Neural progenitor cell (in vitro differentiated cells): ENCODE data around the gene BCL2L13. TPM values are rescaled to one million over a fixed set of nuclear protein-coding genes. Genes with fewer than 3 reads are reported as not detected.
A peak's percentile ranks its signal among the peaks of the same experiment; 100 is the strongest.
"Not testable (repeated sequence)": the region's sequence is repeated elsewhere in the genome, so short reads cannot be mapped to it uniquely, and the experiment has no call there.

Experiments used
- DNase-seq: peaks from one replicate; pipeline ENCODE4 v3.0.0-alpha.2; 2016; ENCODE audit warnings: low spot score
- H2AFZ ChIP-seq: fragments of 200-600 bp; sonication (generic); replicated peaks from 2 replicates; pipeline ENCODE4 v1.6.1; 2016; ENCODE audit warnings: antibody characterized with exemption
- H3F3A ChIP-seq: fragments of 200-600 bp; sonication (generic); 2 replicates; pipeline ENCODE4 v1.6.1; 2016; ENCODE audit warnings: antibody characterized with exemption, low read depth
- H3K27ac ChIP-seq: fragments of 200-600 bp; sonication (generic); 2 replicates; pipeline ENCODE4 v1.5.1; 2016; ENCODE audit warnings: mild to moderate bottlenecking
- H3K27me3 ChIP-seq: fragments of 200-600 bp; sonication (generic); 2 replicates; pipeline ENCODE4 v1.6.1; 2016; ENCODE audit warnings: mild to moderate bottlenecking, moderate library complexity
- H3K36me3 ChIP-seq: fragments of 200-600 bp; sonication (generic); 2 replicates; pipeline ENCODE4 v1.5.1; 2016
- H3K4me1 ChIP-seq: fragments of 200-600 bp; sonication (generic); 2 replicates; pipeline ENCODE4 v1.6.1; 2016; ENCODE audit warnings: mixed run types
- H3K4me2 ChIP-seq: fragments of 200-600 bp; sonication (generic); 2 replicates; pipeline ENCODE4 v1.6.1; 2016
- H3K4me3 ChIP-seq: fragments of 200-600 bp; sonication (generic); 2 replicates; pipeline ENCODE4 v1.5.1; 2016
- H3K79me2 ChIP-seq: fragments of 200-600 bp; sonication (generic); 2 replicates; pipeline ENCODE4 v1.6.1; 2016; ENCODE audit warnings: low read depth
- H3K9ac ChIP-seq: fragments of 200-600 bp; sonication (generic); 2 replicates; pipeline ENCODE4 v1.6.1; 2016
- H3K9me3 ChIP-seq: fragments of 200-600 bp; sonication (generic); 2 replicates; pipeline ENCODE4 v1.5.1; 2016; ENCODE audit warnings: low read depth
- H4K20me1 ChIP-seq: fragments of 200-600 bp; sonication (generic); 2 replicates; pipeline ENCODE4 v1.6.1; 2016; ENCODE audit warnings: low read depth
- H3K27ac Mint-ChIP-seq: 3 replicates; pipeline ENCODE4 v1.8.0; 2021; ENCODE audit warnings: mixed read lengths
- H3K27me3 Mint-ChIP-seq: 2 replicates; pipeline ENCODE4 v1.8.0; 2022; ENCODE audit warnings: low read depth, mild to moderate bottlenecking, inconsistent platforms, moderate library complexity, mixed read lengths; ENCODE audit not compliant: insufficient read depth
- H3K36me3 Mint-ChIP-seq: 3 replicates; pipeline ENCODE4 v1.8.0; 2021; ENCODE audit warnings: mixed read lengths
- H3K4me1 Mint-ChIP-seq: 3 replicates; pipeline ENCODE4 v1.8.0; 2021; ENCODE audit warnings: mixed read lengths
- H3K4me3 Mint-ChIP-seq: 3 replicates; pipeline ENCODE4 v1.8.0; 2021; ENCODE audit warnings: mild to moderate bottlenecking, moderate library complexity, mixed read lengths
- H3K9me3 Mint-ChIP-seq: 3 replicates; pipeline ENCODE4 v1.8.0; 2020; ENCODE audit warnings: mixed read lengths
- EZH2 ChIP-seq: fragments of 200-600 bp; sonication (generic); IDR thresholded peaks from 2 replicates; pipeline ENCODE4 v1.6.1; 2017; ENCODE audit warnings: antibody characterized with exemption, mild to moderate bottlenecking, moderate library complexity
- EZH2phosphoT487 ChIP-seq: fragments of 200-600 bp; sonication (generic); IDR thresholded peaks from 2 replicates; pipeline ENCODE4 v1.6.1; 2017; ENCODE audit warnings: antibody characterized with exemption
- total RNA-seq: library from RNA; depleted of rRNA; stranded (reverse); fragments of >200 nt; gene quantifications from 2 replicates; pipeline ENCODE4 v1.2.3, GENCODE V29; 2015; ENCODE audit warnings: low replicate concordance
- TF ChIP-seq, protein P1 (sequence below): fragments of 200-600 bp; sonication (generic); IDR thresholded peaks from 2 replicates; pipeline ENCODE4 v1.5.1; 2017; ENCODE audit warnings: antibody characterized with exemption, mild to moderate bottlenecking

Gene BCL2L13
- total RNA-seq, 1 donor from 2014 or later, result 47.7 TPM

- peaks cover 15% of the 10 kb centered on the region for H3K4me1 Mint-ChIP-seq
- H3K4me1 ChIP-seq, result no peaks in the 10 kb centered on the region
- H3K27ac Mint-ChIP-seq, result no peak overlapping the region
- H3K9ac ChIP-seq, result no peak overlapping the region
- no peaks in the 10 kb centered on the region for H3K79me2 ChIP-seq
- no peaks in the 10 kb centered on the region for H3K27me3 ChIP-seq
- no peak overlapping the region for H3K4me3 ChIP-seq
- no peaks in the 10 kb centered on the region for H3K36me3 Mint-ChIP-seq
- H3K27ac ChIP-seq, result no peak overlapping the region
- peaks cover 5% of the 10 kb centered on the region for H3K27me3 Mint-ChIP-seq
- H4K20me1 ChIP-seq, result no peaks in the 10 kb centered on the region
- H2AFZ ChIP-seq, result no peak overlapping the region
- DNase-seq, result no peak
- H3K4me3 Mint-ChIP-seq, result no peak overlapping the region
- peaks cover 5% of the 10 kb centered on the region for H3K9me3 Mint-ChIP-seq
- no peak overlapping the region for H3K4me2 ChIP-seq
- TF ChIP-seq, protein P1, sequence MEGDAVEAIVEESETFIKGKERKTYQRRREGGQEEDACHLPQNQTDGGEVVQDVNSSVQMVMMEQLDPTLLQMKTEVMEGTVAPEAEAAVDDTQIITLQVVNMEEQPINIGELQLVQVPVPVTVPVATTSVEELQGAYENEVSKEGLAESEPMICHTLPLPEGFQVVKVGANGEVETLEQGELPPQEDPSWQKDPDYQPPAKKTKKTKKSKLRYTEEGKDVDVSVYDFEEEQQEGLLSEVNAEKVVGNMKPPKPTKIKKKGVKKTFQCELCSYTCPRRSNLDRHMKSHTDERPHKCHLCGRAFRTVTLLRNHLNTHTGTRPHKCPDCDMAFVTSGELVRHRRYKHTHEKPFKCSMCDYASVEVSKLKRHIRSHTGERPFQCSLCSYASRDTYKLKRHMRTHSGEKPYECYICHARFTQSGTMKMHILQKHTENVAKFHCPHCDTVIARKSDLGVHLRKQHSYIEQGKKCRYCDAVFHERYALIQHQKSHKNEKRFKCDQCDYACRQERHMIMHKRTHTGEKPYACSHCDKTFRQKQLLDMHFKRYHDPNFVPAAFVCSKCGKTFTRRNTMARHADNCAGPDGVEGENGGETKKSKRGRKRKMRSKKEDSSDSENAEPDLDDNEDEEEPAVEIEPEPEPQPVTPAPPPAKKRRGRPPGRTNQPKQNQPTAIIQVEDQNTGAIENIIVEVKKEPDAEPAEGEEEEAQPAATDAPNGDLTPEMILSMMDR, result no peak
- TF ChIP-seq EZH2, result no peak
- H3K9me3 ChIP-seq, result no peaks in the 10 kb centered on the region
- H3F3A ChIP-seq, result no peaks in the 10 kb centered on the region
- H3K36me3 ChIP-seq, result no peaks in the 10 kb centered on the region
These were observed 122.6 kb downstream of the BCL2L13 start for GRCh38 chr22:17761138-17761488.

- not testable (repeated sequence) for H3K79me2 ChIP-seq, H3F3A ChIP-seq, H3K27me3 ChIP-seq, H3K27ac ChIP-seq, H3K4me2 ChIP-seq, DNase-seq, H3K4me3 Mint-ChIP-seq, H3K4me1 ChIP-seq, H3K36me3 ChIP-seq, H2AFZ ChIP-seq, H3K9ac ChIP-seq, H3K27me3 Mint-ChIP-seq, H4K20me1 ChIP-seq, H3K36me3 Mint-ChIP-seq, H3K9me3 ChIP-seq, H3K27ac Mint-ChIP-seq, H3K9me3 Mint-ChIP-seq, H3K4me3 ChIP-seq
- peaks cover 15% of the 10 kb centered on the region for H3K4me1 Mint-ChIP-seq
These were observed 124.9 kb downstream of the BCL2L13 start for GRCh38 chr22:17763442-17763841.

DNA sequence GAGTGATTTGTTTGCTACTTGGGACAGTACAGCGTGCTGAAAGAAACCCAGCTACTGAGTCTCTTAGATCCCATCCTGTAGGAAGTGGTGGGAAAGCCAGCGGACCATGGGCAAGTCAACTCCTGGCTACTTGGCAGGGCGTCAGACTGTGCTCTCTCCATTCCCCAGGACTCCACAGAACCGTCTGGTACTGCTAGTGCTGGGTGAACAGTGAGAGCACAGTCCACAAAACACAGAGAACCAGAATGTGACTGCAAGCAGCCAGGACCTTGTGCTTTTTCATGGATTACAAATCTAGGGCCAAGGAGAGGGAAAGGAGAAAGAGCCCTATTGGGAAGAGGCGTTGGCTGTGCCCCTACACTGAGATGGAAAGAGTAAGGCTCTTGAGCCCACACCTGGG lies 125.5 kb downstream of the BCL2L13 start:
- Histone ChIP-seq H3K4me2 (no peak overlapping the region), H3K36me3 (no peaks in the 10 kb centered on the region), H2AFZ (no peak overlapping the region), H3K9me3 (no peaks in the 10 kb centered on the region), H3K9ac (no peak overlapping the region), H4K20me1 (no peaks in the 10 kb centered on the region), H3K4me3 (no peak overlapping the region), H3F3A (no peaks in the 10 kb centered on the region), H3K4me1 (no peaks in the 10 kb centered on the region), H3K27me3 (no peaks in the 10 kb centered on the region), H3K27ac (no peak overlapping the region), H3K79me2 (no peaks in the 10 kb centered on the region)
- Mint-ChIP-seq H3K4me1 (peaks cover 15% of the 10 kb centered on the region), H3K9me3 (no peaks in the 10 kb centered on the region), H3K4me3 (no peak overlapping the region), H3K27ac (peak overlapping the region; percentile 66), H3K36me3 (no peaks in the 10 kb centered on the region), H3K27me3 (peaks cover 2% of the 10 kb centered on the region)
- TF ChIP-seq EZH2 (no peak), EZH2phosphoT487 (no peak)
- TF ChIP-seq, protein P1, result no peak
- no peak for DNase-seq

- not testable (repeated sequence) for H3K27ac ChIP-seq, H3K27me3 ChIP-seq, H3K27me3 Mint-ChIP-seq, H3K27ac Mint-ChIP-seq, H3K9ac ChIP-seq, H3F3A ChIP-seq, H3K9me3 Mint-ChIP-seq, H3K36me3 Mint-ChIP-seq, H3K4me3 ChIP-seq, H3K4me1 ChIP-seq, H3K79me2 ChIP-seq, H3K4me3 Mint-ChIP-seq, H3K4me2 ChIP-seq, H3K9me3 ChIP-seq, H3K36me3 ChIP-seq, DNase-seq, H4K20me1 ChIP-seq, H2AFZ ChIP-seq
- peaks cover 15% of the 10 kb centered on the region for H3K4me1 Mint-ChIP-seq
These were observed 126.3 kb downstream of the BCL2L13 start for GRCh38 chr22:17764852-17765251.
